Measurements from ENCODE around the gene ARHGAP22. TPM values are rescaled to one million over a fixed set of nuclear protein-coding genes. Genes with fewer than 3 reads are reported as not detected.

ARHGAP22 gene
- total RNA-seq, 2 experiments from 2014 or later, result 0.19 to 0.46 TPM

DNA sequence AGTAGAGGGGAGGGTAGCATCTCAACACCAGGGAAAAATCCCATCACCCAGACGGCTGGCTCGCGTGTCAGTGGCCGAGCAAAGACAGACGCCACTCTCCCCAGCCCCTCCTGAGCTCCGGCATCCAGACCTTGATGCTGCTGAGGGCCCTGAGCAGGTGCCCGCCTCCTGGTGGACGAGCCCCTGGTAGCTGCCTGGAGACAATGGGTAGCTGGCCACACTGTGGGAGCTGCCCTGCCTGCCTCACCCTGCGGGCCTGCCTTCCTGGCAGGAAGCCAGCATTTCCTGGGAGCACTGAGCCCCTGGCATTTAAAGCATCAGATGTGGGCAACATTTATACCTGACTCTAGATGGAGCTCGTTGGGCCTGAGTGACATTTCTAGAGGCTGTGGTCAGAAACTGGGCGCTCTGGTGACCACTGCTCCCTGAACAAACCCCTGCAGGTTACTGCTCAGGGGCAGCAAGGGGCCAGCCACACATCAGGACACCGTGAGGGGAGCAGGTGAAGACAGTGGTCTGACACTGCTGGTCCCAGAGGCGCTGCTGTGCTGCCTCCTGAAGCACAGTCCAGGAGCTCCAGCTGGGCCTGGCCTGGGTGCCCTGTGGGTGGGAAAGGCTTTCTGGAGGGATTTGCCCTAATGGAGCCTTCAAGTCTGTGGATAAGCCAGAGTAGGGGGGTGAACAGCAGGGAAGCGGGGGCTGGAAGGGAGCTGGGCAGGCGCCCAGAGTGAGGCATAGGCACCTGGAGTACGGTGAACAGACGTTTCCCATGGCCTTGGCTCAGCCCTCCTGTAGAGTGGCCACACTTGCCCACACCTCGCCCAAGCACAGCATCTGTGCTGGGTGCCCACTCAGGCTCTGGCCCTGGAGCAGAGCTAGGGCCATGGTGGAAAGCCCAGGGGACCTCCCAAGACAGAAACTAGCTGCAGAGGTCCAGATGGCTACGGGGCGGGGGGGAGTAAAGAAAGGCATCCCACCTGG is 159.7 kb downstream of the ARHGAP22 start:
- no TSS peak for BruUV-seq (replicated peaks)
- no peaks in the 10 kb centered on the region for H3K4me1 ChIP-seq (ENCODE audit: insufficient read depth, low read length, poor library complexity, severe bottlenecking)
- H3K9me3 ChIP-seq (ENCODE audit: low read length), result no peaks in the 10 kb centered on the region
- no peaks in the 10 kb centered on the region for H3K9me2 ChIP-seq (ENCODE audit: insufficient read depth, low read length)
- no peaks in the 10 kb centered on the region for H3K79me2 ChIP-seq (ENCODE audit: insufficient read depth, low read depth, low read length)
- ChIA-PET POLR2A (interaction anchor here (1.0 kb wide), 1 partner anchor 10 kb away, joined by 3 read pairs; no protein-coding TSS in a partner anchor), CTCF (ENCODE audit: unreplicated experiment) (no interaction called here)
- no peak overlapping the region for H3K27ac ChIP-seq (ENCODE audit: low read depth, low read length, poor library complexity, severe bottlenecking)
- H4K20me1 ChIP-seq (ENCODE audit: insufficient read depth, low read length), result no peaks in the 10 kb centered on the region
- TF ChIP-seq, protein P1, sequence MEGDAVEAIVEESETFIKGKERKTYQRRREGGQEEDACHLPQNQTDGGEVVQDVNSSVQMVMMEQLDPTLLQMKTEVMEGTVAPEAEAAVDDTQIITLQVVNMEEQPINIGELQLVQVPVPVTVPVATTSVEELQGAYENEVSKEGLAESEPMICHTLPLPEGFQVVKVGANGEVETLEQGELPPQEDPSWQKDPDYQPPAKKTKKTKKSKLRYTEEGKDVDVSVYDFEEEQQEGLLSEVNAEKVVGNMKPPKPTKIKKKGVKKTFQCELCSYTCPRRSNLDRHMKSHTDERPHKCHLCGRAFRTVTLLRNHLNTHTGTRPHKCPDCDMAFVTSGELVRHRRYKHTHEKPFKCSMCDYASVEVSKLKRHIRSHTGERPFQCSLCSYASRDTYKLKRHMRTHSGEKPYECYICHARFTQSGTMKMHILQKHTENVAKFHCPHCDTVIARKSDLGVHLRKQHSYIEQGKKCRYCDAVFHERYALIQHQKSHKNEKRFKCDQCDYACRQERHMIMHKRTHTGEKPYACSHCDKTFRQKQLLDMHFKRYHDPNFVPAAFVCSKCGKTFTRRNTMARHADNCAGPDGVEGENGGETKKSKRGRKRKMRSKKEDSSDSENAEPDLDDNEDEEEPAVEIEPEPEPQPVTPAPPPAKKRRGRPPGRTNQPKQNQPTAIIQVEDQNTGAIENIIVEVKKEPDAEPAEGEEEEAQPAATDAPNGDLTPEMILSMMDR (conservative IDR thresholded peaks at IDR 0.05; ENCODE audit: low read length), result no peak
- TF ChIP-seq EZH2phosphoT487 (IDR thresholded peaks at IDR 0.05; ENCODE audit: borderline replicate concordance, low read depth, low read length), result no peak
- no peak overlapping the region for H2AFZ ChIP-seq (ENCODE audit: low read length)
- no peak for DNase-seq (ENCODE audit: low spot score)
- H3K36me3 ChIP-seq (ENCODE audit: insufficient read depth, low read length), result no peaks in the 10 kb centered on the region
- no peak overlapping the region for H3K4me3 ChIP-seq (ENCODE audit: low read depth, low read length, poor library complexity, severe bottlenecking)
- H3K4me2 ChIP-seq (ENCODE audit: low read length), result no peak overlapping the region
- intact Hi-C loops (cut with micrococcal nuclease; ENCODE audit: unreplicated experiment), result loop anchor here (1.0 kb wide), 1 partner anchor 211 kb away; no protein-coding TSS in a partner anchor

DNA sequence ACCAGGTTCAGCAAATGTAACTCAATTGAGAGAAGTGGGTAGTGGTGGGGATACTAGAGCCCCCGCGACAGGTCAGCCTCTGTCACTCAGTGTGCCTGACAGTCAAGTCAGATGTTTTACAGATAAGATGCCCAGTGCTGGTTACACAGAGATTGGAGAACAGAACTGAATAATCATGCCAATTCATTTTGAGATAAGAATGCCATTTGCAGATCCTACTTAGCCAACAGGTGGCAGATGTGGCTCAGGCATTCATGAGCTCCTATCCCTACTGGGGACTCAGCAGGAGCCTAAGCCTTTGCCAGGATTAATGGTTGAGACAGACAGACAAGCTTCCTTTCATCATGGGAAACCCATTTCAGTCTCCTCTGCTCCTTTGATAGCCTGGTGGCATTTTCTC is 160.6 kb downstream of the ARHGAP22 start:
- H4K20me1 ChIP-seq (ENCODE audit: insufficient read depth, low read length), result no peaks in the 10 kb centered on the region
- no peaks in the 10 kb centered on the region for H3K36me3 ChIP-seq (ENCODE audit: insufficient read depth, low read length)
- no TSS peak for BruUV-seq (replicated peaks)
- no peaks in the 10 kb centered on the region for H3K9me2 ChIP-seq (ENCODE audit: insufficient read depth, low read length)
- H3K4me1 ChIP-seq (ENCODE audit: insufficient read depth, low read length, poor library complexity, severe bottlenecking), result no peaks in the 10 kb centered on the region
- H3K4me2 ChIP-seq (ENCODE audit: low read length), result no peak overlapping the region
- DNase-seq (ENCODE audit: low spot score), result peak; percentile 16
- CTCF ChIA-PET (ENCODE audit: unreplicated experiment), result no interaction called here
- no peak overlapping the region for H3K27ac ChIP-seq (ENCODE audit: low read depth, low read length, poor library complexity, severe bottlenecking)
- H3K9me3 ChIP-seq (ENCODE audit: low read length), result no peaks in the 10 kb centered on the region
- no peak overlapping the region for H3K4me3 ChIP-seq (ENCODE audit: low read depth, low read length, poor library complexity, severe bottlenecking)
- H3K79me2 ChIP-seq (ENCODE audit: insufficient read depth, low read depth, low read length), result no peaks in the 10 kb centered on the region
- no peak for TF ChIP-seq EZH2phosphoT487 (IDR thresholded peaks at IDR 0.05; ENCODE audit: borderline replicate concordance, low read depth, low read length)
- TF ChIP-seq, protein P1 (conservative IDR thresholded peaks at IDR 0.05; ENCODE audit: low read length), result peak; percentile 50; the same call in 1 of the 2 replicates
- H2AFZ ChIP-seq (ENCODE audit: low read length), result no peak overlapping the region
- intact Hi-C loops (cut with micrococcal nuclease; ENCODE audit: unreplicated experiment), result loop anchor here (1.0 kb wide), 1 partner anchor 212 kb away; no protein-coding TSS in a partner anchor
- POLR2A ChIA-PET, result interaction anchor here (1.0 kb wide), 1 partner anchor 11 kb away, joined by 3 read pairs; no protein-coding TSS in a partner anchor

DNA sequence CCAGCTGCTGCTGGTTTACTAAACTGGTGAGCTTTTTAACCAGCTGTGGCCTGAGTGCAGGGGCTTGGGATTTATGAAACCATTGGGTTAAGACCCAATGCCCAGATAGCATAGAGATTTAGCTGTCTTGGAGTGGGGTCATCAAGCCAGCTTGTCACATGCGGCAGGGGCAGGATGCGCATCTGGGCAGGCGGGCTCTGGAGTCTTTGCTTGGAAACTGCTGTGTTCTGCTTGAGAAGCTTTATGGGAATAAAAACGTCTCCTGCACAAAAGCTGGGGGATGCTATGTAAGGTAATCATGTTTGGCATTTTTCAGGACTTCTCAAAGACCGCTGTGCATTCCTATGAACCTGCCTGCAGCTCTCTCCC is 162.1 kb downstream of the ARHGAP22 start:
- H3K27ac ChIP-seq (ENCODE audit: low read depth, low read length, poor library complexity, severe bottlenecking), result no peak overlapping the region
- no peaks in the 10 kb centered on the region for H3K9me2 ChIP-seq (ENCODE audit: insufficient read depth, low read length)
- H3K79me2 ChIP-seq (ENCODE audit: insufficient read depth, low read depth, low read length), result no peaks in the 10 kb centered on the region
- no peaks in the 10 kb centered on the region for H3K4me1 ChIP-seq (ENCODE audit: insufficient read depth, low read length, poor library complexity, severe bottlenecking)
- CTCF ChIA-PET (ENCODE audit: unreplicated experiment), result interaction anchor here (0.6 kb wide), 1 partner anchor 14 kb away, joined by 3 read pairs; no protein-coding TSS in a partner anchor
- H3K4me2 ChIP-seq (ENCODE audit: low read length), result no peak overlapping the region
- POLR2A ChIA-PET, result no interaction called here
- no TSS peak for BruUV-seq (replicated peaks)
- DNase-seq (ENCODE audit: low spot score), result no peak
- intact Hi-C loops (cut with micrococcal nuclease; ENCODE audit: unreplicated experiment), result no loop called here
- no peaks in the 10 kb centered on the region for H3K9me3 ChIP-seq (ENCODE audit: low read length)
- no peaks in the 10 kb centered on the region for H3K36me3 ChIP-seq (ENCODE audit: insufficient read depth, low read length)
- no peak overlapping the region for H3K4me3 ChIP-seq (ENCODE audit: low read depth, low read length, poor library complexity, severe bottlenecking)
- no peaks in the 10 kb centered on the region for H4K20me1 ChIP-seq (ENCODE audit: insufficient read depth, low read length)
- H2AFZ ChIP-seq (ENCODE audit: low read length), result no peak overlapping the region
- TF ChIP-seq, protein P1 (conservative IDR thresholded peaks at IDR 0.05; ENCODE audit: low read length), result no peak
- no peak for TF ChIP-seq EZH2phosphoT487 (IDR thresholded peaks at IDR 0.05; ENCODE audit: borderline replicate concordance, low read depth, low read length)

All from OCI-LY7 (cell line).